GM19452 (cell line): Measurements from ENCODE around the gene TRERF1.

Experiments used
- ATAC-seq: cut with Tn5 transposase; IDR thresholded peaks from one replicate; pipeline ENCODE4 v1.9.1; 2021; ENCODE audit not compliant: unreplicated experiment

The TRERF1 gene

DNA sequence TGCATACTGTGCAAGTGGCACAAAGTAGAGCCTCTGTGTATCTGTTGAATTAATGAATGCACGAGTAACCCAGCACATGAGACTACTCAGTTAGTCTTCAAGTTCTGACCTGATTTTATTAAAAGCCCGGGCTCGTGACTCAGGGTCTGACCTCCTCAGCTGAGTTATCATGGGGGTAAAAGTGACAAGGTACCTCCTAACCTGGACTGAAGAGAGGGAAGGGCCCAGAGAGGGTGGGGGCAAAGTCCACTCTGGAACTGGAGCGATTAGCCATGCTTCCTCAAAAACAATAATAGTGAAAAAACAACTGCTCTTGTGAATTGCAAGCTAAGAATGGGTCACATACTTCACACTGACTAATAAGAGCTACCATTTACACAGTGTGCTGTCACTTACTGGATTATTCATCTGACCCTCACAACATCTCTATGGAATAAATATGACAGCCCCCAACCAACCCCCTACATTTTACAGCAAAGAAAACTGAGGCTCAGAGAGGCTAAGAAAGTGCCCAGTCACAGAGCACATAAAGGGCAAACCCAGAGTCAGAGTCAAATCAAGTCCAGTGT lies 26.7 kb downstream of the TRERF1 start:
- ATAC-seq = no peak

GRCh38 chr6:42423244-42423643 lies 28.5 kb downstream of the TRERF1 start:
- ATAC-seq = no peak

GRCh38 chr6:42420741-42421140 lies 31.0 kb downstream of the TRERF1 start:
- ATAC-seq = no peak

DNA sequence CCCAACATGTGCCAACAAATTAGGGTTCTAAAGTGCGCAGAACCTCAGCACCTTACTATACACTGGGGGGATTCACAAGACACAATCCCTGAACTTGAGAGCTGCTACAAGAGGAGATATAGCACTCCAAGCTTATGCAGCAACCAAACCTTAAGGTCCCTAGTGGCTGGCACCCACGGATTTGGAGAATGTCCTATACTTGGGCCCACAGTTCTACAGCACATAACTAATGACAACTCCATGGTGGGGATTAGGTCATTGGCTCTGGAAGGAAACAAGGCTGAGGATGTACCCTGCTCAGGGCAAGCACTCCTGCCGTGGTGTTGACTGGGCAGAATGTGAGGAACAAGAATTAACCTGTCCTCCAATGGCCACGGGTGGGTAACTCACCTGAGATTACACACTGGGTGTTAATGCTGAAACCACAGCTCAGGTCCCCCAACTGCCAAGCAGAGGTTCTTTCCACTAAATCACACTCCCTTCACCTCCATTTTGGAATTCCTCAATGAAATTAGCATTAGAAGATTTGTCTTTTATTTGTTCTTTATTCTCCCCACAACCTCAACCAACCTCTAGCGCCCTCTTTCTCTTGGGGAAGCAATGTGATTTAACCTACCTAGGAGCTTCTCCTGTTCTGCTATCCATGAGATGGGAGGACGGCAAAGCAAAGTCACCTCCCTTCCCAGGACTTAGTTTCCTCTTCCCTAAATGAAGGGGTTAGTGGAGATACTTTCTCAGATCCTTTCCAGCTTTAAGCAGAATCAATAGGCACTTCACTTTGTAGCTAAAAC lies 32.0 kb downstream of the TRERF1 start:
- ATAC-seq = no peak

- ATAC-seq = no peak
These were observed 33.0 kb downstream of the TRERF1 start for GRCh38 chr6:42418724-42419123.

DNA sequence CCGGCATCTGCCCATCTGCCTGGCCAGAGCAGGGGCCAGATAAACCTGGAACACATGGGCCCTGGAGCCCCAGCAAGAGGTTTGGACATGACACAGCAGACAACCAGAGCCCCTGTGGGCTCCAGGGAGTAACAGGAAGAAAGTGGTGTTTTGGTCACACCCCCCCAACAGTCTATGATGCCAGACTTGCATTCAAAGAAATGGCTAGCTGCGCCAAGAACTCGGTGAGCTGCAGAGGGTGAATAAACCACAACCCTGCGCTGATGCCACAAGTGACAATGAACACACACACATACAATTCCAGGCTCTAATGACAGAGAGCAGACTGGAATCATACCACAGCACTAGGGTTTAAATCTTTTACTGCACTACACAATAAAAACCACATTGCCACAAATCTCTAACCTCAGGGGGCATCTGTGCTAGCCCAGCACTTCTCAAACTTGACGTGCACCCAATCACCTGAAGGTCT lies 34.0 kb downstream of the TRERF1 start:
- ATAC-seq = no peak

DNA sequence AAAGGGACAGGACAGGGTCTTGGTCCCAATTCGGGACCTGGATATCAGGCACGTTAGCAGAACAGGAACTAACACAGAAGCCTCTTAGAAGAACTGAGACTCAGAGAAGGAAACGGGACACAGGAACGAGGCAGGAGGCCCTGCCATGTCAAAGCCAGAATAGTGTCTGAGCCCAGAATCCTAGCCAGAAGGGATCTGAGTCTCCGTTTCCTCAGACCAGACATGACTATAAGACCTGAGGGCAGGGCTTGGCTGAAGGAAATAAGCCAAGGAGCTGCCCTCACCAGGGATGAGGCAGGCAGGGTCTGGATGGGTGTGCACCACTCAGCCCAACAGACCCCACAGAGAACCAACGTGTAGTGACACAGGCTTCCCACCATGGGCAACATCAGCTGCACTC lies 40.3 kb downstream of the TRERF1 start:
- ATAC-seq = no peak

- no peak for ATAC-seq
These were observed 40.9 kb downstream of the TRERF1 start for GRCh38 chr6:42410861-42411260.

- ATAC-seq = no peak
These were observed 42.1 kb downstream of the TRERF1 start for GRCh38 chr6:42409581-42409980.

- ATAC-seq = no peak
These were observed 44.3 kb downstream of the TRERF1 start for GRCh38 chr6:42407379-42407778.

DNA sequence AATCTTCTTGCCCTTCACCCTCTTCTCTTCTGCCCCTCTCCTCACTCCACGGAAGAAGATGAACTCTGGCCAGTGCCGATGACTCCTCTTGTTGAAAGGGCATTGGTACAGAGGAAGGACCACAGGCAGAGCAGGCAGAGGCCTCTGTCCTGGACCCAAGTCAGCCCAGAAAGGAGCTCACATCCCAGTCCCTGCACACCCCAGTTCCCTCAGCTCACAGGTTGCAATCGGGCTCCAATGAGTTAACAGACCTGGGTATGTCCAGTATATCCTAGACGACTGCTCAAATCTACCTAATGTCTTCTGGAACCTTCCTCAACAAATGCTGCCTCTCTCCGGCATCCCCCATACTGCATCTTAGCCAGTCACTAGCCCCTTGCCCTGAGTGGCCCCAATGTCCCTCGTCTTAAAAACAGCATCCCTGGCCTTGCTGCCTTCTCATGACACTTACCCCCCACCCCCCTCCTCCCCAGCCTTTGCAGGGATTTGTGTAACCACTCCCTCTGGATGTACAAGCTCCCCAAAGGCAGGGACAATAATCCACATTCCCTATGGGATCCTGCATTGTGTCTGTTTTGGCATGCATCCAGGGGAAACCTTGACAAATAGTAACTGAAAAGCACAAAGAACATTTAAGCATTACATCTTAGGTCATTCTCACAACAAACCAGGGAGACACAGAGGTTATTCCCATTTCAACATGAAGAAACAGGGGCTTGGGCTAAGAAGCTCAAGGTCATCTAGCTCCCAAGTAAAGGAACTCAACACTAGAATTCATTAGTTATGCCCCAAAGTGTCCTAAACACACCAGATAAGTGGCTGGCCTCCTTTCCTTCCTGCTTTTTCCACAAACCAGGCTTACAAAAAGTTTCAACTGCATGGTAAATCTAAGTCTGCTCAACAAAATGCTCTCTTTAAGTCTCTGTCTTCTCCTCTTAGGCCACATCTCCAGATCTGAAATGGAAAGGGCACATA lies 45.1 kb downstream of the TRERF1 start:
- ATAC-seq = no peak

GRCh38 chr6:42405021-42405420 lies 46.7 kb downstream of the TRERF1 start:
- ATAC-seq = no peak

DNA sequence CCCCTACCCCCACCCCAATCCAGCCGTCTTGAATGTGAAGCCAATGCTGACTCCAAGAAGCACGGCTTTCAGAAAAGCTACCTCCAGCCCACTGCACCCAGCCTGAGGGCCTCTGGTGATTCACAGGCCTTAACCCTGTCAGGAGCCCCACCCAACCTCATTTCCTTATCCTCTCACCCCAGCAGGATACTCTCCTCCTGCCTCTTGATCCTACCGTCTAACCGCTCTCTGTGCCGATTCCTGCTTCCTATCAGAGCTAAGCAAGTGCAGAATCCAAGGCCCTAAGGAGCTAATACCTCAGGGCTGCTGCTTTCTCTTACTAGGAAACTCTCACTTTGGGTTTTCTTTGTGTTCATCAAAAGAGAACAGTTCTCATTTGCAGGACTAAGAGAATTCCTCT lies 47.2 kb downstream of the TRERF1 start:
- no peak for ATAC-seq

- ATAC-seq = no peak
These were observed 47.9 kb downstream of the TRERF1 start for GRCh38 chr6:42403831-42404230.

- ATAC-seq = no peak
These were observed 48.3 kb downstream of the TRERF1 start for GRCh38 chr6:42403421-42403820.

GRCh38 chr6:42402184-42402583 lies 49.5 kb downstream of the TRERF1 start:
- peak; percentile 88 for ATAC-seq

GRCh38 chr6:42401613-42401951 lies 50.1 kb downstream of the TRERF1 start:
- no peak for ATAC-seq

DNA sequence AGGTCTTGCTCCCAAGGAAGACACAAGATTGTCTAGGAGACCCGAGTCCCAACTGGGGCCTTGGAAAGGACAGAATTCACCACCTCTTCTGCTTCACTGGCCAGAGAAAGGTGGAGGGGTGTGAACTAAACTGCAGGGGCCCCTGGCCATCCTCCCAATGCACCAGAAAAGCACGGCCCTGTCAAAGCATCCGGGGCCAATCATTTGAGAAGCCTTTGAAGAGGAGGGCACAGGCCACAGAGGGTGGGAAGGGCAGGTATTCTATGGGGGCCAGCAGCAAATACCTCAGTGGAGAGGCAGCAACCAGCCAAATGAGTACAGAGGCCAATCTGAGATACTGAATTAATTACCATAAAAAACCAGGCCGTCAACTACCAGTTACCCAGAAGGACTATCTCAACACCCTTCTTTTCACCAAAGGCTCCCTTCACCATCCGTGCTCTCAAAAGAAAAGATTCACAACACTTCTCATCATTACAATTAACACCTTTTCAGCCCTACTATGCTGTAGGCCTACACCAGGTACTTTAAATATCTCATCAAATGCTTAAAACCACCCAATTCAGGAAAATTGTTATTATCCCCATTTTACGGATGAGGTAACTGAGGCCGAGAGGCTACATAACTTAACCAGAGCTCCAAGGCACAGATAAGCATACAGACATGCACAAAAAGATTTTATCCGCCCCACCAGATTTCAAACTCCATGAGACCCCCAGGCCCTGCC lies 50.7 kb downstream of the TRERF1 start:
- no peak for ATAC-seq

DNA sequence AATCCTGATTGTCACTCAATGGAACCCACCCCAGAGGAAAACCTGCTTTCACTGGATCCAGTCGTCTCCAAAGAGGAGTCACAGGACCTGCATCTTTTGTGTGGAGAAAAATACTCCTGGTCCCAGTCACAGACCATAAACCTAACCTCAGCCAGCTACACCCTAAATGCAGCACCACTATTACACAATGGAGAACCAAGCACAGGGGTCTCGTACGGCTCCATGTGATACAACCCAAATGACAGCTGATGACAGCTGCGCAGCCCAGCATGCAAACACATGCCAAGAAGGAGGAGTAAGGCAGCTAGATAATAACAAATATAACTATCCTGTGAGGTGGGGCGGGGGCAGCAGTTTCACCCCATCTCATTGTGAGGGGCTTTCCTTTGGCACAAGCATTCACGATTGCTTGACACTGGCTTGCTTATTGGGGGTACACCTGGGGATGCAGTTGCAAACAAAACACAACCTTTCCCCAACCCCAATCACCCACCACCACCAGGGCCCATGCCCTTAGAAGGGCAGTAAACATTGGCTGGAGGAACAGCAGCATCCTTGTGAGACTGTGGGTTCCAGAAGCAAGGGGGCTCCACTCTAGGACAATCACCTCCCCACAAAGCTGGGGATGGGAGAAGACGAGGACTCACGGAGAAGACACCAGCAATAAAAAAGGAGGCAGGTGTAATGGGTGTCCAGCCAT lies 51.5 kb downstream of the TRERF1 start:
- ATAC-seq = no peak

DNA sequence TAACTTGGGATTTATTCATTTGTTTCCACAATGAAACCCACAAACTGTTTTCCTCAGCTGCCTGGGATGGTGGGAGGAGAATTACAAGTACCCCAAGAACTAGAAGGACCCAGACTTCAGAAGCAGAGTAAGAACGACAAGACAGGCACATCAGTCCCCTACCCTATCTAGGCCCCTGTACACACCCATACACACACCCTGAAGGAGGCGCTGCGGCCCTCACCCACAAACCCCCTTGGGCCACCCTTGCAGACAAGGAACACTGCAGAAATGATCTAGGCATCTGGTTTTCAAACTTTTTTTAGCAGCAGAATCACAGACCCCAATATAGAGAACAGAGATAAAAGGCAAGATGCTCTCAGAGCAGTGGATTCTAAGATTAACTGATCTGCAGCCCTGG lies 55.0 kb downstream of the TRERF1 start:
- no peak for ATAC-seq
